Astrocyte (in vitro differentiated cells and primary cell): ENCODE measurements around the gene PHC2. TPM values are rescaled to one million over a fixed set of nuclear protein-coding genes. Genes with fewer than 3 reads are reported as not detected.

Source experiments
- DNase-seq: peaks from one replicate; pipeline ENCODE4 v3.0.0-alpha.2; 2010; ENCODE audit warnings: low read depth
- FAIRE-seq: peaks from 2 replicates; lab custom pipeline; 2011; peaks lifted over from hg19 to GRCh38; lab: Jason Lieb, UNC
- H2AFZ ChIP-seq: 2 replicates; pipeline ENCODE4 v1.6.0; 2012; ENCODE audit warnings: low read depth, low read length, inconsistent platforms
- H3K27ac ChIP-seq: 2 replicates; pipeline ENCODE4 v1.5.1; 2011; ENCODE audit warnings: low read depth, low read length, inconsistent platforms
- H3K27me3 ChIP-seq: 2 replicates; pipeline ENCODE4 v1.6.0; 2011; ENCODE audit warnings: low read length, inconsistent platforms; ENCODE audit not compliant: insufficient read depth
- H3K36me3 ChIP-seq: 2 replicates; pipeline ENCODE4 v1.5.1; 2011; ENCODE audit warnings: low read length, inconsistent platforms; ENCODE audit not compliant: insufficient read depth
- H3K4me1 ChIP-seq: 2 replicates; pipeline ENCODE4 v1.5.1; 2011; ENCODE audit warnings: low read length, inconsistent platforms; ENCODE audit not compliant: insufficient read depth
- H3K4me2 ChIP-seq: 2 replicates; pipeline ENCODE4 v1.6.0; 2012; ENCODE audit warnings: low read length, inconsistent platforms
- H3K4me3 ChIP-seq: 2 replicates; pipeline ENCODE4 v1.5.1; 2011; ENCODE audit warnings: low read depth, mild to moderate bottlenecking, low read length, inconsistent platforms; ENCODE audit not compliant: insufficient read depth
- H3K79me2 ChIP-seq: 2 replicates; pipeline ENCODE4 v1.6.0; 2012; ENCODE audit warnings: mild to moderate bottlenecking, low read length, inconsistent platforms; ENCODE audit not compliant: insufficient read depth
- H3K9ac ChIP-seq: 2 replicates; pipeline ENCODE4 v1.6.0; 2012; ENCODE audit warnings: mild to moderate bottlenecking, low read length, inconsistent platforms
- H3K9me3 ChIP-seq: 2 replicates; pipeline ENCODE4 v1.5.1; 2012; ENCODE audit warnings: low read depth, mild to moderate bottlenecking, low read length, inconsistent platforms; ENCODE audit not compliant: insufficient read depth
- H4K20me1 ChIP-seq: 2 replicates; pipeline ENCODE4 v1.6.0; 2012; ENCODE audit warnings: low read length, inconsistent platforms; ENCODE audit not compliant: insufficient read depth
- H3K27ac Mint-ChIP-seq: one replicate; pipeline ENCODE4 v1.8.0; 2021; ENCODE audit warnings: mild to moderate bottlenecking, mixed read lengths; ENCODE audit not compliant: unreplicated experiment
- H3K27me3 Mint-ChIP-seq: one replicate; pipeline ENCODE4 v1.8.0; 2021; ENCODE audit warnings: low read depth, mixed read lengths; ENCODE audit not compliant: unreplicated experiment
- H3K36me3 Mint-ChIP-seq: one replicate; pipeline ENCODE4 v1.8.0; 2021; ENCODE audit warnings: low read depth, mixed read lengths; ENCODE audit not compliant: unreplicated experiment
- H3K4me1 Mint-ChIP-seq: one replicate; pipeline ENCODE4 v1.8.0; 2021; ENCODE audit warnings: low read depth, mixed read lengths; ENCODE audit not compliant: unreplicated experiment
- H3K4me3 Mint-ChIP-seq: one replicate; pipeline ENCODE4 v1.8.0; 2021; ENCODE audit warnings: mild to moderate bottlenecking, moderate library complexity, mixed read lengths; ENCODE audit not compliant: unreplicated experiment
- H3K9me3 Mint-ChIP-seq: one replicate; pipeline ENCODE4 v1.8.0; 2021; ENCODE audit warnings: mild to moderate bottlenecking, mixed read lengths; ENCODE audit not compliant: unreplicated experiment
- CTCF ChIP-seq: IDR thresholded peaks from 2 replicates; pipeline ENCODE4 v1.5.1; 2011; ENCODE audit warnings: low read depth, mild to moderate bottlenecking, inconsistent platforms, low read length, moderate library complexity; ENCODE audit not compliant: insufficient read depth
- EZH2 ChIP-seq: IDR thresholded peaks from 2 replicates; pipeline ENCODE4 v1.6.1; 2012; ENCODE audit warnings: mild to moderate bottlenecking, low read length, inconsistent platforms; ENCODE audit not compliant: insufficient read depth
- total RNA-seq: library from RNA; stranded (reverse); gene quantifications from 2 replicates; pipeline ENCODE4 v1.2.1, GENCODE V29; 2021

Gene PHC2
- total RNA-seq, 1 donor from 2014 or later: 113 TPM

- H3K79me2 ChIP-seq: peaks cover 9% of the 10 kb centered on the region
- H3K4me1 ChIP-seq: peaks cover 34% of the 10 kb centered on the region
- H3K9me3 Mint-ChIP-seq: no peaks in the 10 kb centered on the region
- H3K27ac Mint-ChIP-seq: no peak overlapping the region
- H3K4me1 Mint-ChIP-seq: peaks cover 24% of the 10 kb centered on the region
- no peaks in the 10 kb centered on the region for H3K9me3 ChIP-seq
- H3K27ac ChIP-seq: no peak overlapping the region
- no peaks in the 10 kb centered on the region for H4K20me1 ChIP-seq
- H3K4me2 ChIP-seq: peak overlapping the region; percentile 32
- H3K4me3 Mint-ChIP-seq: no peak overlapping the region
- no peak overlapping the region for H2AFZ ChIP-seq
- H3K27me3 ChIP-seq: no peaks in the 10 kb centered on the region
- TF ChIP-seq CTCF (no peak), EZH2 (no peak)
- DNase-seq (no peak), FAIRE-seq (no peak)
- H3K9ac ChIP-seq: no peak overlapping the region
- no peaks in the 10 kb centered on the region for H3K36me3 ChIP-seq
- H3K36me3 Mint-ChIP-seq: no peaks in the 10 kb centered on the region
- H3K4me3 ChIP-seq: no peak overlapping the region
- H3K27me3 Mint-ChIP-seq: peaks cover 5% of the 10 kb centered on the region
Observed at GRCh38 chr1:33468531-33468930, 37.6 kb upstream of the PHC2 start.

DNA sequence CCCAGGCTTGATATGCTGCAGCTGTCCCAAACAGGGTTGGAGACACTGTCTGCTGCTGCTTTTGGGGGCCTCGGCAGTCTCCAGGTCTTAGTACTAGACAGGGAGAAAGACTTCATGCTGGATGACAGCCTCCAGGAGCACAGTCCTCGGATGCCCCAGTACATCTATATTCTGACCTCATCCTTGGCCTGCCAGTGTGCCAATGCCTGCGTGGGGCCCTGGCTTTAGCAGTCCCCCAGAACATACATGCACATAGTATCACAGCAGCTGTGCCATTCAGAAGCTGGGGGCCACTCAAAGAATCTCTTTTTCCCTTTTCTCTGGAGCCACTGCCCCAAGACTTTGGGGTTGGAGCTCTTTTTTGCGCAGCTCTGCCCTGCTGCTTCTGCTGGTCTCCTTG, 37.1 kb upstream of the PHC2 start:
- FAIRE-seq: no peak
- Histone ChIP-seq H3K79me2 (peaks cover 4% of the 10 kb centered on the region), H2AFZ (no peak overlapping the region), H3K4me3 (no peak overlapping the region), H3K27ac (no peak overlapping the region), H3K4me2 (peak overlapping the region; percentile 32), H3K9ac (no peak overlapping the region), H3K27me3 (no peaks in the 10 kb centered on the region), H4K20me1 (no peaks in the 10 kb centered on the region), H3K36me3 (no peaks in the 10 kb centered on the region), H3K4me1 (peaks cover 30% of the 10 kb centered on the region), H3K9me3 (no peaks in the 10 kb centered on the region)
- Mint-ChIP-seq H3K27ac (no peak overlapping the region), H3K9me3 (no peaks in the 10 kb centered on the region), H3K36me3 (no peaks in the 10 kb centered on the region), H3K27me3 (peaks cover 5% of the 10 kb centered on the region), H3K4me3 (no peak overlapping the region), H3K4me1 (peaks cover 23% of the 10 kb centered on the region)
- DNase-seq: no peak
- TF ChIP-seq EZH2 (no peak), CTCF (no peak)

- H3K27me3 Mint-ChIP-seq: peaks cover 5% of the 10 kb centered on the region
Observed at GRCh38 chr1:33466159-33466558, 35.3 kb upstream of the PHC2 start.

More at GRCh38 chr1:33466159-33466558, 35.3 kb upstream of the PHC2 start:
- Histone ChIP-seq H3K9me3 (no peaks in the 10 kb centered on the region), H3K36me3 (no peaks in the 10 kb centered on the region), H2AFZ (no peak overlapping the region), H3K4me2 (no peak overlapping the region), H3K4me3 (no peak overlapping the region), H3K4me1 (peaks cover 24% of the 10 kb centered on the region), H3K79me2 (no peaks in the 10 kb centered on the region), H3K27ac (no peak overlapping the region), H4K20me1 (no peaks in the 10 kb centered on the region), H3K27me3 (no peaks in the 10 kb centered on the region), H3K9ac (no peak overlapping the region)
- peaks cover 1% of the 10 kb centered on the region for H3K9me3 Mint-ChIP-seq
- H3K4me1 Mint-ChIP-seq: peaks cover 26% of the 10 kb centered on the region
- DNase-seq: no peak
- no peak for FAIRE-seq
- H3K36me3 Mint-ChIP-seq: no peaks in the 10 kb centered on the region
- TF ChIP-seq CTCF: no peak
- no peak for TF ChIP-seq EZH2
- H3K4me3 Mint-ChIP-seq: no peak overlapping the region
- H3K27ac Mint-ChIP-seq: no peak overlapping the region
